ENCODE measurements around the gene LLGL2. TPM values are rescaled to one million over a fixed set of nuclear protein-coding genes. Genes with fewer than 3 reads are reported as not detected.
A peak's percentile ranks its signal among the peaks of the same experiment; 100 is the strongest.
"Not testable (repeated sequence)": the region's sequence is repeated elsewhere in the genome, so short reads cannot be mapped to it uniquely, and the experiment has no call there.

The LLGL2 gene
- total and polyA plus RNA-seq, 2 donors = 10.6 to 15.1 TPM

GRCh38 chr17:75573994-75574393 lies 48.5 kb downstream of the LLGL2 start:
- Histone ChIP-seq H3K27ac (ENCODE audit: low read depth) (no peak overlapping the region), H3K4me1 (ENCODE audit: insufficient read depth) (no peaks in the 10 kb centered on the region), H3K4me3 (ENCODE audit: low read depth, low read length) (no peak overlapping the region), H3K36me3 (ENCODE audit: insufficient read depth) (peaks cover 4% of the 10 kb centered on the region)
- 93% methylated on average over 13 of the region's 13 CpGs for WGBS
- DNase-seq (ENCODE audit: extremely low spot score) = no peak

GRCh38 chr17:75574404-75575036 lies 49.0 kb downstream of the LLGL2 start:
- no peaks in the 10 kb centered on the region for H3K4me1 ChIP-seq (ENCODE audit: insufficient read depth)
- WGBS = 86% methylated on average over 29 of the region's 29 CpGs
- no peak overlapping the region for H3K27ac ChIP-seq (ENCODE audit: low read depth)
- no peak overlapping the region for H3K4me3 ChIP-seq (ENCODE audit: low read depth, low read length)
- no peak for DNase-seq (ENCODE audit: extremely low spot score)
- peaks cover 4% of the 10 kb centered on the region for H3K36me3 ChIP-seq (ENCODE audit: insufficient read depth)

- no peaks in the 10 kb centered on the region for H3K4me1 ChIP-seq (ENCODE audit: insufficient read depth)
- DNase-seq (ENCODE audit: extremely low spot score) = no peak
- 86% methylated on average over 10 of the region's 10 CpGs for WGBS
- H3K36me3 ChIP-seq (ENCODE audit: insufficient read depth) = peaks cover 4% of the 10 kb centered on the region
- no peak overlapping the region for H3K27ac ChIP-seq (ENCODE audit: low read depth)
- H3K4me3 ChIP-seq (ENCODE audit: low read depth, low read length) = no peak overlapping the region
Observed at GRCh38 chr17:75575197-75575596, 49.7 kb downstream of the LLGL2 start.

- H3K4me1 ChIP-seq (ENCODE audit: insufficient read depth) = no peaks in the 10 kb centered on the region
- H3K36me3 ChIP-seq (ENCODE audit: insufficient read depth) = peaks cover 4% of the 10 kb centered on the region
- H3K4me3 ChIP-seq (ENCODE audit: low read depth, low read length) = no peak overlapping the region
- WGBS = 65% methylated on average over 11 of the region's 11 CpGs
- no peak overlapping the region for H3K27ac ChIP-seq (ENCODE audit: low read depth)
- no peak for DNase-seq (ENCODE audit: extremely low spot score)
Observed at GRCh38 chr17:75575728-75576127, 50.2 kb downstream of the LLGL2 start.

- Histone ChIP-seq H3K36me3 (ENCODE audit: insufficient read depth) (peaks cover 4% of the 10 kb centered on the region), H3K27ac (ENCODE audit: low read depth) (no peak overlapping the region), H3K4me3 (ENCODE audit: low read depth, low read length) (no peak overlapping the region), H3K4me1 (ENCODE audit: insufficient read depth) (no peaks in the 10 kb centered on the region)
- WGBS = 90% methylated on average over 14 of the region's 15 CpGs
- no peak for DNase-seq (ENCODE audit: extremely low spot score)
Observed at GRCh38 chr17:75576661-75577060, 51.2 kb downstream of the LLGL2 start.

GRCh38 chr17:75581121-75581725 lies 55.7 kb downstream of the LLGL2 start:
- 81% methylated on average over 23 of the region's 23 CpGs for WGBS
- H3K27ac ChIP-seq (ENCODE audit: low read depth); H3K4me3 ChIP-seq (ENCODE audit: low read depth, low read length); H3K4me1 ChIP-seq (ENCODE audit: insufficient read depth); H3K36me3 ChIP-seq (ENCODE audit: insufficient read depth); DNase-seq (ENCODE audit: extremely low spot score): not testable (repeated sequence)

- DNase-seq (ENCODE audit: extremely low spot score); H3K4me3 ChIP-seq (ENCODE audit: low read depth, low read length); H3K4me1 ChIP-seq (ENCODE audit: insufficient read depth); H3K27ac ChIP-seq (ENCODE audit: low read depth); H3K36me3 ChIP-seq (ENCODE audit: insufficient read depth): not testable (repeated sequence)
- WGBS = 89% methylated on average over 6 of the region's 6 CpGs
Observed at GRCh38 chr17:75583197-75583596, 57.7 kb downstream of the LLGL2 start.

GRCh38 chr17:75584849-75585175 lies 59.3 kb downstream of the LLGL2 start:
- no peak overlapping the region for H3K4me3 ChIP-seq (ENCODE audit: low read depth, low read length)
- H3K36me3 ChIP-seq (ENCODE audit: insufficient read depth) = no peaks in the 10 kb centered on the region
- H3K27ac ChIP-seq (ENCODE audit: low read depth) = no peak overlapping the region
- no peaks in the 10 kb centered on the region for H3K4me1 ChIP-seq (ENCODE audit: insufficient read depth)
- no peak for DNase-seq (ENCODE audit: extremely low spot score)
- 91% methylated on average over 7 of the region's 7 CpGs for WGBS

GRCh38 chr17:75587675-75588595 lies 62.4 kb downstream of the LLGL2 start, which contains the start of gene MYO15B:
Gene MYO15B, plus strand, starts transcription at chr17:75587800. Its CDS starts 258 bp downstream, at chr17:75588058.
- no peaks in the 10 kb centered on the region for H3K36me3 ChIP-seq (ENCODE audit: insufficient read depth)
- peak within 1 kb of the TSS; percentile 69 for H3K4me3 ChIP-seq (ENCODE audit: low read depth, low read length)
- peak within 1 kb of the TSS; percentile 82 for H3K27ac ChIP-seq (ENCODE audit: low read depth)
- no peak for DNase-seq (ENCODE audit: extremely low spot score)
- H3K4me1 ChIP-seq (ENCODE audit: insufficient read depth) = no peaks in the 10 kb centered on the region
- 2% methylated on average over 82 of the region's 82 CpGs for WGBS

GRCh38 chr17:75588596-75589011 lies 63.1 kb downstream of the LLGL2 start:
- Histone ChIP-seq H3K4me3 (ENCODE audit: low read depth, low read length) (peak overlapping the region; percentile 69), H3K36me3 (ENCODE audit: insufficient read depth) (no peaks in the 10 kb centered on the region), H3K27ac (ENCODE audit: low read depth) (peak overlapping the region; percentile 82), H3K4me1 (ENCODE audit: insufficient read depth) (no peaks in the 10 kb centered on the region)
- DNase-seq (ENCODE audit: extremely low spot score) = no peak
- WGBS = 1% methylated on average over 49 of the region's 49 CpGs

- peak; percentile 66 for DNase-seq (ENCODE audit: extremely low spot score)
- H3K4me1 ChIP-seq (ENCODE audit: insufficient read depth) = no peaks in the 10 kb centered on the region
- H3K4me3 ChIP-seq (ENCODE audit: low read depth, low read length) = peak overlapping the region; percentile 69
- no peaks in the 10 kb centered on the region for H3K36me3 ChIP-seq (ENCODE audit: insufficient read depth)
- H3K27ac ChIP-seq (ENCODE audit: low read depth) = peak overlapping the region; percentile 82
- 6% methylated on average over 100 of the region's 100 CpGs for WGBS
Observed at GRCh38 chr17:75589012-75589918, 63.8 kb downstream of the LLGL2 start.

GRCh38 chr17:75589919-75590303 lies 64.4 kb downstream of the LLGL2 start:
- Histone ChIP-seq H3K36me3 (ENCODE audit: insufficient read depth) (no peaks in the 10 kb centered on the region), H3K4me1 (ENCODE audit: insufficient read depth) (no peaks in the 10 kb centered on the region), H3K27ac (ENCODE audit: low read depth) (no peak overlapping the region), H3K4me3 (ENCODE audit: low read depth, low read length) (peak overlapping the region; percentile 49)
- WGBS = 64% methylated on average over 29 of the region's 29 CpGs
- DNase-seq (ENCODE audit: extremely low spot score) = no peak

GRCh38 chr17:75590314-75590761 lies 64.8 kb downstream of the LLGL2 start:
- WGBS = 86% methylated on average over 8 of the region's 8 CpGs
- no peak overlapping the region for H3K27ac ChIP-seq (ENCODE audit: low read depth)
- H3K4me1 ChIP-seq (ENCODE audit: insufficient read depth) = no peaks in the 10 kb centered on the region
- no peak for DNase-seq (ENCODE audit: extremely low spot score)
- H3K36me3 ChIP-seq (ENCODE audit: insufficient read depth) = no peaks in the 10 kb centered on the region
- no peak overlapping the region for H3K4me3 ChIP-seq (ENCODE audit: low read depth, low read length)
